HG02981 (cell line): Measurements from ENCODE around the gene C16orf46.
A peak's percentile ranks its signal among the peaks of the same experiment; 100 is the strongest.

Experiments
- ATAC-seq: cut with Tn5 transposase; IDR thresholded peaks from one replicate; pipeline ENCODE4 v1.9.1; 2021; ENCODE audit warnings: mild to moderate bottlenecking, moderate library complexity; ENCODE audit not compliant: unreplicated experiment

Gene C16orf46

DNA sequence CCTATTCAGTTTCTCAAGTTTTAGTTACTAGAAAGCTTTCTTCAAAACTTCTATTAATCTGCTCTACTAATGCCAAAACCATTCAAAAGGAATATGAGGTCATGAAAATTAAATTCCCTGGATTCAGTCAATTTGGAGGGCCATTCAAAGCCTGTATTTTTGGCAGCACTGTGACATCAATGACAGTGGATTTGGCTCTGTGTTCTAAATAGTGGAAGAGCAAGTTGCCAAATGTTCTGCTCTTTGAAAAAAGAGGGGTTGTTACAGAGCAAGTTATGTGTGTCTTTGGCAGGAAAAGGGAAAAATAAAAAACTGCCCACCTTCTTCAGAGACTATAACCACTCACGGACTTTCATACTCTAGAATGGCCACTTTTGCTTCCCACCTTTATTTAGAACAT, 3.2 kb upstream of the C16orf46 start:
- ATAC-seq: no peak

DNA sequence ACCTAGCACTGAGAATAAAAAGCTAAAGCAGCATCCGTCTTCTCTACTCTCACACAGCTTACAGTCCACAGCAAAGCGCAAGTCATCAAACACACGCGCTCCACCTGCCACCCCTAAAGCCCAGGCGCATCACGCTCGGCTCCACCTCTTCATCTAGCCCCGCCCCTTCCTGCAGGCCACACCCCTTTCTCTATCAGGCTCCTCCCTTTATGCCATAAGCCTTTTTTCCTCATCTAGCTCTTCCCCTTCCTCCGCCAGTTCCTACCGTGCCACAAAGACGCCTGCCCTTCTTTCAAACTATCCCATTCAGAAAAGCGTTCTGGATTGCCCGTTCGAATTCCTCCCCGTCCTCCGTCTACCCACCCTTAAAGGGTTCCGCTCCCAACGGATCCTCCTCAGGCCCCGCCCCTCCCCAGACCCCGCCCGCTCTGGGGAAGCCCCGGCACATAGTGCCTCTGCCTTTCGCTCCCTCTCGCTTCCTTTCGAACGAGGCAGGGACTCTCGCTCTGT, 417 bp downstream of the C16orf46 start:
- peak; percentile 71 for ATAC-seq

DNA sequence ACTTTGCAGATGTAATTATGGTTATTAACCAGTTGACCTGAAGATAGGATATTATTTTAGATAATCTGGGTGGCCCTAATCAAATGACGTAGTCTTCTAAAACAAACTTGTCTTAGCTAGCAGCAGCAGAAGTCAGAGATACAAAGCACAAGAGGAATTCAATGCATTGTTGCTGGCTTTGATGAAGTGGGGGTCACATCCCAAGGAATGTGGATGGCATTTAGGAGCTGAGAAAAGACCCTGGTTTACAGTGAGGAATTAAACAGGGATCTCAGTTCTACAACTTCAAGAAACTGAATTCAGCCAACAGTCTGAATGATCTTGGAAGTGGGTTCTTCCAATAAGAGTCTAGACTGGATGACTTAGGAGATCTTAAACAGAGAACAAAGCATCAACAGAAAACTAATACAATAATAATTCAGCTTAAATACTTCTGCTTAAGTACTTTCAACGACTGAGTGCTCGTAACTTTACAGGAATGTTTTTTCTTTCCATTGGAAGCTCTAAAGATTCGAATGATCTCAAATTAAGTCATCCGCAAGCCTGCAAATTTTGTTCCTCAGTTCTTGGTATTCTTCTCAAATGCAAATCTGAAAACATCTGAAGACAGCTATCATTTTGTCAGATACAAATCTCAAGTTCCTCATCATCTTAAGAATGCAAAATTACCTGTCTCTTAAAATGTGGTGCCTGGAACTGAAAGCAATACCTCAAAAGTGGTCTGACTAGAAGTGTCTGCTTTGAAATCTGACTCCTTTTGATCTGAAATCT, 3.3 kb downstream of the C16orf46 start:
- no peak for ATAC-seq

DNA sequence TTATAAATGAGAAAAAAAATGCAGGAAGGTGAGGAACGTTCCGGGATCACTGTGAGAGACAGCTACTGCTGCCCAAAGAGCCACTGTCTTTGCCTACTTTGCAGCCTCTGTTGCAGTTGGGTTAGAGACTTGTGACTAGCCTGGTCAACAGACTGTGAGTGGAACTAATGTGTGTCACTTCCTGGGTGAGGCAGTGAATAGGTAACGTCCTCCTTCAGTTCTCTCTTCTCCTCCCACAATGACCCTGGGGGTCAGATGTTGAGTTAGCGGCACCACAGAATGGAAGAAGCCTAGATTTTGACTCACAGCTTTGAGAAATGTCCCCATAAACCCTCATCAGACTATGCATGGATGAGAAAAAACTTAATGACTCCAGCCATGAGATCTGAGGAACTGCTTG, 5.2 kb downstream of the C16orf46 start:
- no peak for ATAC-seq

DNA sequence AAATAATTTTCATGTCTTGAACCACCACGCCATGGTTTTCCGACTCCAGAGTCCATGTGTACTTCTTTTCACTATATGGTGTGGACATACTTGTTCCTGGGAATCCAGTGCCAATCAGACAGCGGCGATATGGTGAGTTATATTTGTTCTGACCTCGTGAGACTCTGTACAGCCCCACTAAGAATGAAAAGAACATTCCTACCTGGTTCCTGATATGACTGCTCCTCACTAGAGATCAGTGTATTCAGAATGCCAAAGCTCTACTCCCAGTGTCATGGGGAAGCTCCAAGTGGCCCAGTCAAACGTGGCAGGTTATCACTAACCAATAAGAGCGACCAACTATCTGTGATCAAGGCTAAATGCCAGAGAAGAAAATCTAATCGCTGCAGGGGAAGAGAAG, 6.1 kb downstream of the C16orf46 start:
- no peak for ATAC-seq

DNA sequence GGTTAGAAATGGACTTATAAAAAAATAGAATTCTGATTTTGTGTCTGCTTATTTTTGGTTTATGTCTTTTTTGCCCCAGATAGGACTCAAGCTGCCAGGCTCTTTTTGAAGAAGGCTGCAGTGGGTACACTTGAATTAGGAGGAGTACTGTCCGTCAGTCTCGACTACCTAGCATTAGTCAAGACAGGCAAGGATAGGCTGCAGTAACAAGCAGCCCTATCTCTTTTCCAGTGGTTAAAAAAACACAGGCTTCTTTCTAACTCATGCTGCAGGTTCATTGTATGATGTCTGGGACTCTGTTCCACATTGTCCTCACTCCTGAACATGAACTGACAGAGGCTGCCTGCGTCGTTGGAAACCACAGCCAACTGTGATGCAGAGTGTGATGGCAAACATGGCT, 8.0 kb downstream of the C16orf46 start:
- no peak for ATAC-seq

DNA sequence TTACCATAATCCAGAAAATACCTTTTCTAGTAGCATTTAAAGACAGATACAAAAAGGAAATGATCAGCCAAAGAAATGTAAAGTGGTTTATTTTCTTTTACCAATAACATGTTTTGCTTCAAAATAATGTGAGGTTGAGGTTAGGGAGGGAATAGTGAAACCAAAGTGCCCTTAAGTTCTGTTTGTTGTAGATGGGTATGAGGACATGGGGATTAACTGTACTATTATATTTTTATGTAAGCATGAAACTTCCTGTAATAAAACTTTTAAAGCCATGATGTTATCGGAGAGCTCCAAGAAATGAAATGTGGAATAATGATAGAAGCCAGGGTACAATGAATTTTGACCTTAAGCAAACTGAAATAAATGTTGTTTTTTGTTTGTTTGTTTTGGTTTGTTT, 9.9 kb downstream of the C16orf46 start:
- no peak for ATAC-seq

DNA sequence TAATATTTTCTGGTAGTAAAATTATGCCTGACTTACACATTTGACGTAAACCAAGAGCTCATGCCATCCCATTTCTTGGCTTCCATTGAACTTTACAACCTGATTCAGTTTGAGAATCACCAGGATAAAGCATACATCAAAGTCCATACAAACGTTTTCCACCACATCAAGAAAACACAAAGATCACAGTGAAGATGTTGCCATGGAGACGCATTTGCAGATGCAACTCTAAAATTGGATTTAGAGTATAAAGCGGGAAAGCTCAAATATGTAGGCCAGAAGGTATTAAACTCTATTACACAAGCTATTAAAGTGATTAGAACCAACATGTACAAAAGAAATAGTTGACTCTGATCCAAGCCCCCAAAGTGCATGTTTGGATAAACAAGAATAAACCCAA, 10.4 kb downstream of the C16orf46 start:
- ATAC-seq: no peak

DNA sequence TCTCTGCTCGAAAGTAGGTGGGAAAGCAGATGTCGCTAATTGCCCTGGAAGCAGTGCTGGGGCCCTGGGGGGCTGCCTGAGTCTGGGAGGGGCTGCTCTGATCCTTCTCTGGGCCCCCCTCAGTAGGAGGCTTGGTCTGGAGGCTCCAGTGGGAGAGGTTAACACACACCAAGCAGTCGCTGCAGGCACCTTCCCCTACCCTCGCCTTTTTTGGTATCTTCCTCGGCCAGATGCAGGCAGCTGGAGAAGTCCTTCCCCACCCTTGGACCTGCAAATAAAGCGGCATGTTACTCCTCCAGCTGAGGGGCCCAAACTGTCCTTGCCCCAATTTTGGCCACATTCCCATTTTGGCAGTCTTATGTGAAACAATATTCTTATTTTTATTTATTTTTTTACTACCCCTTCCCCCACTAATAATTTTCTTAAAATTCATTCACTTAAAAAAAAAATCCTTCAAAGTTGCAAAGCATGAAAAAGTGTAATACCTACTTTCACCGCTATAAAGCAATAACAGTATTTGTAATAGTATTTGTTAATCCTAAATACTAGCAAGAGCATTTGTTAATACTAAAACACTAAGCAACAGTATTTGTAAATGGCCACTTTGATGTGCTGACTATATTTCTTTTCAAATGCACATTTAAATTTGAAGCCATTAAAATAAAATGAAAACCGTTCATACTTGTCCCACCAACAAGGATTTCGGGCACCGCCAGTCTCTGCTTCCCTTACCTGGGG, 15.0 kb downstream of the C16orf46 start:
- no peak for ATAC-seq

DNA sequence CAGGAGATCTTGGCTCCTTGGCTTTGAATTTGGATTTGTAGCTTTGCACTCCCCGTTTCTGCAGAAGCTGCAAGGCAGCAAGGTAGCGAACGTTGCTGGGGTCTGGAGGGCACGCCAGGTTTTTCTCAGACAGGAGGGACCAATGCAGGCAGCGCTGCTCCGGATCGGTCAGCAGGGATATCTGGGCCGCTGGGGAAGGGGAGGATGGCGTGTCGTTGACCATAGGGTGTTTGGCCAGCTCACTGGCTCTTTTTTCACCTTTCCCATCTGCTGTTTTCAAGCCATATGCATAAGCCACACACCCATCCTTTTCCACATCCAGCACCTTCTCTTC, 15.8 kb downstream of the C16orf46 start:
- ATAC-seq: no peak

DNA sequence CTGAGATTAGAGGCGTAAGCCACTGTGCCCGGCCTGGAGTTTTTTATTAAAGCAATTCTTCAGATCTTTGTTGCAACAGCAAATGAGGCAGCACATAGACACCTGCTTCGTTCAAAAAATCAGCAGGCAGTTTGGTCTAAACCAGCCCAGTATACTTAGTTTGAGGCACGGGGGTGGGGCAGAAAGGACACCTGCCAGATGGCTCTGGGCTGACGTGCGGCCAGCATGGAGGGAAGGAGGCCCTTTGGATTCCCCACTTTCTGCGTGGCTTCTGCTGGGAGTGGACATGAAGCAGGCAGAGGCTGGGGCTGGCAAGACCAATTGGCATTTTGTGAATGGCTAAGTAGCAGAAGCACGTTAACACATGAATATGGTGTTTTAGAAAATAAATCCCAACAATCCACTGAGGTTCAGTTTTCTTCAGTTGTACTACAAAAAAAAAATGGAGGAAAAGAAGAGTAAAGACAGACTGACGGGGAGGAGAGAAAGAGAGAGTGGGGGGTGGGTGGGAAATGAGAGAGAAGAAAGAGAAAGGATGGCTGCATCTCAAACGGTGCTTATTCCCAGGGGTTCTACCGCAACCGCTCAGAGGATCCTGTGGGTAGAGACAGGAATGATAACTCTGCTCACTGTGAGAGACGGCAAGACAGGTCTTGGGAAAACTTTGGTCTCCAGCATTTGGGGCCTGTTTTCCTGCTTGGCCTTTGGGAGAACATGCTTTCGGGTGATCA, 16.3 kb downstream of the C16orf46 start:
- no peak for ATAC-seq

DNA sequence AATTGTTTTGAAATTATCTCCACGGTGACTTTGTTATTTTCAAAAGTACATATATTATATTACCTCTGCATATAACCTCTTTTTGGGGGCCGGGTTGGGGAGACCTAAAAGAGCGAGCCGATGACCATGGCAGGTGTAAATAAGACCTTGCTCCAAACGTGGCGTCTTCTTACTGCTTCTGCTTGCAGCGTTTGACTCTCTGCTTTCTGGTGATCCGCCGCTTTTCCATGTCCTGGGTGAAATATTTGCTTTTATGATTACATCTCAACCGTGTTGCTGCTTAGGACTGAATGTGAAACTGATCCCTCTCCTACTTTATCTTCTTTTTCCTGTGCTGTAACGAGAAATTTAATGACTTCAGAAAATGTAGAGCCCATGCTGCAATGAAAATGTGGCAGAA, 23.3 kb downstream of the C16orf46 start:
- no peak for ATAC-seq

DNA sequence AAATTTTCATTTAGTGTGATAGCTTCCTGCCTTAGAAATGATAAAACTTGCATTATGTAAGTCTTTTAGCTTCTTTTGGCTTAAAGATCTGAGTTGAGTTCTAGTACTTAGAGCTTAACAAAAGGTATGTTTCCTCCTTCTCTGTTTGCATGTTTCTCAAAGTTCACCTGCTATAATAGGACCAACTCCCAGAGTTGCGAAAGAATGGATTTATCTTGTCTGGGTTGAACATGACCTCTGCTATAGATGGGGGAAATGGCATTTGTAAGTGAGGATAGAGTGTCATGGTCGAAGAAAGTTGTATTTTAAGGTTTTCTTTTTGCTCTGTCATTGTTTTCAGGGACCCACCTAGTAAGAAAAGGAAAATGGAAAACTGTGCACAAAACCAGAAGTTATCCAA, 34.2 kb downstream of the C16orf46 start:
- ATAC-seq: no peak

DNA sequence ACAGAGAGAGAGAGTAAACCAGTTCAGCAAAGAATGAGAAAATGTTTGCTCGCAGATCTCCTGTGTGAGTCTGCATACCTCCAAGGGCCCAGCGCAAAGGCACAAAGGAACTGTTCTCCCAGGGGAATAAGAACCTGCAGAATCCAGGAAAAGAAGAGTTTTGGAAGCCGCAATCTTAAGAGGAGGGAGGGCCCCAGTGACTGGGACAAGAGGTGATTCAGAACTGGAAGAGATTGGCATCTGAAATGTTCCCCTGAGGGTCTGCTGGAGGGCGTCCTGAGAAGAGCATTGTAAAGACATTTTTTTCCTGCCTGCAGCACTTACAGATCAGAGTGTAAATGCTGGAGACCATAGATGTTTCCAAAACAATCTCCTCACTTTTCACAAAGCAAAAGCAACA, 35.3 kb downstream of the C16orf46 start:
- ATAC-seq: no peak

DNA sequence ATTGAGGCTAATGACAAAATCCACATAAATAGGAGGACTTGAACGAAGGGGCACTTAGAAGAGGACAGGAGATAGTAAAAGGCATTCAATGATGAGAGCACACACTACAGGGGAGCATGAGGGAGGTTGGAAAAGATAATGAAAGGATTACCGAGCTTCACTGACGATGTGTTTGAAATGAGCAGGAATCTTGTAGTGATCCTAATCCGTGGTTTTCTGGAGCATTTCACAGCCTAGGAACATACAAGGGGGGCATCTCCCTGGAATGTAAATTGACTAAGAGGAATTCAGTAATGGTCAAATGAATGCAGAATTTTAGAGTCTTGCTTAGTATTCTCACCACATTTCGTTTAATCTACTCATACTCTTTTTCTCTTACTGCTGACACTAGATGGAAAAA, 36.2 kb downstream of the C16orf46 start:
- ATAC-seq: no peak

DNA sequence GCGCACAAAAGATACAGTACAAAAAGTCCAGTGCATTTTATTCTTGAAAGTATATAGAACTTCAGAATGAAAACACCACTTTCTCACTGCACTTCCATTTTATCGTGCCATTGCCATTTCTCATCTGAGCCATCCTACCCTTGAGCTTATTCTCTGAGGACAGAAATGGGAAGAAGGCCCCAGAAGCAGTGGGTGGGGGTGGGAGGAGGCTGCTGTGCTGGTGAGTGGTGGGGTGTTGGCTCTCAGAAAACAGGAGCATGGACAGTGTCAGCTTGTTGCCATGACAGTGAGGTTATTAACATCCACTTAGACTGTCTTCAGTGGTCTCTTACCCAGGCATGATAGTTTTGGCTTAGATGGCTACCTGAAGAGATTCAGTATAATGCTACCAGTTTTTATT, 36.9 kb downstream of the C16orf46 start:
- no peak for ATAC-seq

DNA sequence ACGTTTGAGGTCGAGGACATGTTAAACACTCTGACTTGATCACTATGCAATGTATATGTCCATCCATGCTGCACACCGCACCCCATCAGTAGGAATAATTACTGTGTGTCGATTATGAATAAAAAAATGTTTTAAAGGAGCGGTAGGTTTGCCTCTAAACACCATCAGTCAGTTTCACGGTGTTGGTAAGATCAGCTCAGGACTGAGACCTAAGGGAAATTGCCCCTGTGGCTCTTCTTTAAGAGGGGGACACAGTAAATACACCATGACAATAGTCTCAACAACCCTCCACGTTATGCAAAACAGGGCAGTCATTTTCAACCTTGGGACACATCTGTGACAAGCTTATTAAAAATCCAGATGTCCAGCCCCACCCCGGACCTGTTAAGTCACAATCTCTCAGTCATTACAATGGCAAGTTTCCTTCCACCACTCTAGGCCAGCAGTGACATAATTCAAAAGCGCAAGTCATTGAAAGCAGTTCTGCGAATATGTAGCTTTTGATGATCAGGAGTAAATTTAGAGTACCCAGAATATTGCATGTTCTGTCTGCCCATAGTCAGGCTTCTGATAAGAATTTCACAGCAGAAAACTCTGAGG, 40.2 kb downstream of the C16orf46 start:
- ATAC-seq: no peak

DNA sequence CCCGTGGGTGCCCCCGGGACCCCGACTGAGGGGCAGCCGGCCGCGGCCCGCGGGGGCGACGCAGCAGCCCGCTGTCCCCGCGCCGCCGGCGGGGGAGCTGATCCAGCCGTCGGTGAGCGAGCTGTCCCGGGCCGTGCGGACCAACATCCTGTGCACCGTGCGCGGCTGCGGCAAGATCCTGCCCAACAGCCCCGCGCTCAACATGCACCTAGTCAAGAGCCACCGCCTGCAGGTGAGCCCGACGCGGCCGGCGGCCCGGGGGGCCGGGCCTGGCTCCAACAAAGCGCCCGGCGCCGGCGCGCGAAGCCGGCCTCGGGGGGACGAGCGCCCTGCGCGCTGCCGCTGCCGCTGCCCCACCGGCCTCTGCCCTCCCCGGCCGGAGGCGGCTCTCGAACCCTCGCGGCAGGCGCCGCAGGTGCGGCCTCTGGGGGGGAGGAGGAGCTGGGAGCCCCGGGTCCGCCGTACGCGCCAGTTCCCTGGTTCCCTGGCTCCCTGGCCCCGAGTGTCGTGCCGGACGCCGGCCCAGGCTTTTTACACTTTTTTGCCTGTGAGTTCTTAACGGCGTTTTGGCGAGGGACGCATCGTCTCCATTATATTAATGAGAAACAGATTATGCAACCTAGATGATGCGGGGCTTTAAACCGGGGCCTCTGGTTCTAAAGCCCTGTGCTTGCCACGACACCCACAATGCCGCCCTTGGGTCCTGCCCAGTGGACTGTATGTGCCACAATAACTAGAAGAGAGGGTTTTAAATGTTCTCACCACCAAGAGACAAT, 40.9 kb downstream of the C16orf46 start:
- peak; percentile 53 for ATAC-seq

DNA sequence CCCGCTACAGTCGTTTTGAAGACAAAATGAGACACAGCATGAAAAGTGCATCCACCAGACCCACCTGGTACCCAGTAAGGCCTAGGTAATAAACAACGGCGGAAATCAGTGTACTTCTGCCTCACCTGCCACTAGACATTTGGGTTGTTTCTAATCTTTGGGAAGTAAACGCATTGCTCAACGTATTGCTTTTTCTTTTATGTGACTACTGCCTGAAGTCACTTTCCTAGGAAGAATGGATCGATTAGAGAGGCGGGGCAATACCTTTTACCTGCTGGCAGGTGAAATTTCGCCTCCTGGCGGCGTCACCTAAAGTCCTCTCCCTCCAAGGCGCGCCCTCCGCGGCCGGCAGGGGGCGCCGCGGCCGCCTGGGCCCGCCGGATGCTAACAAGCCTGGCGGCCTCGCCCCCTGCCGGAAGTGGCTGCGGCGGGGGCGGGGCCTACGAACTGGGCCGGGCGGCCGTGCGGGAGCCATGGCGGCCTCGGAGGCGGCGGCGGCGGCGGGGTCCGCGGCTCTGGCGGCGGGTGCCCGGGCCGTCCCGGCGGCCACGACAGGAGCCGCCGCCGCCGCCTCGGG, 41.6 kb downstream of the C16orf46 start, which contains the start of gene ATMIN:
TSS of gene ATMIN (plus strand) at position 445 of the 577 bp plus-strand sequence. CDS start at position 474, 29 bp downstream.
- peak; percentile 86 for ATAC-seq

DNA sequence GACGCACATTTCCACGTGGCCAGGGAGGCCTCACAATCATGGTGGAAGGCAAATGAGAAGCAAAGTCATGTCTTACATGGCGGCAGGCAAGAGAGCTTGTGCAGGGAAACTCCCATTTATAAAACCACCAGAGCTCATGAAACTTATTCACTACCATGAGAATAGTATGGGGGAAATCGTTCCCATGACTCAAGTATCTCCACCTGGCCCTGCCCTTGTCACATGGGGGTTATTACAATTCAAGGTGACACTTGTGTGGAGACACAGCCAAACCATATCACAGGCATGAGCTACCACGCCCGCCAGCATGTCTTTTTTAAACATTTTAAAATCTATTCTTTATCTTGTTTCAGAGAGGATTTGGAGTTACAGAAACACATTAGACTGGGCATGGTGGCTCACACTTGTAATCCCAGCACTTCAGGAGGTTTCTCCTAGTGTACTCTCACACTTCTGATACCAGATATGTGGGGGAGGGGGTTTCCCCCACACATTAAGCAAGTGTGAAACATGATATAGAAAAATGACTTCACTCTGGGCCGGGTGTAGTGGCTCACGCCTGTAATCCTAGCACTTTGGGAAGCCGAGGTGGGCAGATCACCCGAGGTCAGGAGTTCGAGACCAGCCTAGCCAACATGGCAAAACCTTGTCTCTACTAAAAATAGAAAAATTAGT, 47.0 kb downstream of the C16orf46 start:
- ATAC-seq: no peak
